ENCODE measurements around the gene GALNT10.

- TF ChIP-seq CTCF (IDR thresholded peaks at IDR 0.05): no peak
- no peak for TF ChIP-seq POLR2A (IDR thresholded peaks at IDR 0.05)
These were observed 176.6 kb downstream of the GALNT10 start for GRCh38 chr5:154367101-154367500.

All from lower leg skin (tissue), 3 donors.